B cell (primary cell): ENCODE data around the gene CFAP251.

Experiments used
- CTCF ChIP-seq: fragments of 200-600 bp; IDR thresholded peaks from one replicate; pipeline ENCODE4 v1.8.0; 2022; ENCODE audit warnings: antibody characterized with exemption, mild to moderate bottlenecking
- EZH2 ChIP-seq: IDR thresholded peaks from 2 replicates; pipeline ENCODE4 v1.6.1; 2012; ENCODE audit warnings: borderline replicate concordance, low read depth, mild to moderate bottlenecking, moderate library complexity, low read length; ENCODE audit not compliant: insufficient read depth, poor library complexity, severe bottlenecking

GRCh38 chr12:121908702-121909101 lies 9.7 kb upstream of the CFAP251 start:
- TF ChIP-seq CTCF, result no peak
- TF ChIP-seq EZH2, result no peak
